GM23338 (cell line): ENCODE measurements around the gene LMF2. TPM values are rescaled to one million over a fixed set of nuclear protein-coding genes. Genes with fewer than 3 reads are reported as not detected.

ENCODE experiments used
- ATAC-seq: fragments of 200-7000 bp; cut with Tn5 transposase; 3 replicates; pipeline ENCODE4 v1.9.1; 2020
- DNase-seq: peaks from one replicate; pipeline ENCODE4 v3.0.0-alpha.2; 2015; ENCODE audit warnings: low spot score
- H2AFZ ChIP-seq: fragments of 200-600 bp; sonication (generic); 2 replicates; pipeline ENCODE4 v1.8.0; 2016; ENCODE audit warnings: antibody characterized with exemption, mild to moderate bottlenecking, moderate library complexity
- H3F3A ChIP-seq: fragments of 200-600 bp; sonication (generic); replicated peaks from 2 replicates; pipeline ENCODE4 v1.8.0; 2017; ENCODE audit warnings: antibody characterized with exemption, mixed run types, low read depth
- H3K27ac ChIP-seq: fragments of 200-600 bp; sonication (generic); 2 replicates; pipeline ENCODE4 v1.6.1; 2016; ENCODE audit warnings: low read depth
- H3K27me3 ChIP-seq: fragments of 200-600 bp; sonication (generic); 2 replicates; pipeline ENCODE4 v1.8.0; 2016; ENCODE audit warnings: mild to moderate bottlenecking, mixed run types, moderate library complexity; ENCODE audit not compliant: insufficient read depth
- H3K36me3 ChIP-seq: fragments of 200-600 bp; sonication (generic); 2 replicates; pipeline ENCODE4 v1.8.0; 2016; ENCODE audit warnings: mild to moderate bottlenecking; ENCODE audit not compliant: insufficient read depth
- H3K4me1 ChIP-seq: fragments of 200-600 bp; sonication (generic); 2 replicates; pipeline ENCODE4 v1.8.0; 2016; ENCODE audit warnings: mild to moderate bottlenecking, moderate library complexity; ENCODE audit not compliant: insufficient read depth
- H3K4me2 ChIP-seq: fragments of 200-600 bp; sonication (generic); 2 replicates; pipeline ENCODE4 v1.7.1; 2017; ENCODE audit warnings: mixed run types
- H3K4me3 ChIP-seq: fragments of 200-600 bp; sonication (generic); 2 replicates; pipeline ENCODE4 v1.6.1; 2016; ENCODE audit warnings: mixed run types
- H3K79me2 ChIP-seq: fragments of 200-600 bp; sonication (generic); replicated peaks from 2 replicates; pipeline ENCODE4 v1.8.0; 2017; ENCODE audit warnings: mild to moderate bottlenecking; ENCODE audit not compliant: insufficient read depth
- H3K9me2 ChIP-seq: fragments of 200-600 bp; sonication (generic); 2 replicates; pipeline ENCODE4 v1.8.0; 2017; ENCODE audit not compliant: insufficient read depth
- H4K20me1 ChIP-seq: fragments of 200-600 bp; sonication (generic); replicated peaks from 2 replicates; pipeline ENCODE4 v1.8.0; 2017; ENCODE audit warnings: mild to moderate bottlenecking; ENCODE audit not compliant: insufficient read depth
- H3K27ac Mint-ChIP-seq: 2 replicates; pipeline ENCODE4 v1.8.0; 2020; ENCODE audit warnings: inconsistent platforms, mild to moderate bottlenecking, moderate library complexity, mixed read lengths
- H3K27me3 Mint-ChIP-seq: 3 replicates; pipeline ENCODE4 v1.8.0; 2022; ENCODE audit warnings: low read depth, mild to moderate bottlenecking, moderate library complexity, mixed read lengths, inconsistent platforms; ENCODE audit not compliant: insufficient read depth, poor library complexity
- H3K36me3 Mint-ChIP-seq: 3 replicates; pipeline ENCODE4 v1.8.0; 2021; ENCODE audit warnings: low read depth, mild to moderate bottlenecking, inconsistent platforms, moderate library complexity, mixed read lengths
- H3K4me1 Mint-ChIP-seq: 3 replicates; pipeline ENCODE4 v1.8.0; 2020; ENCODE audit warnings: mild to moderate bottlenecking, inconsistent platforms, mixed read lengths
- H3K4me3 Mint-ChIP-seq: 3 replicates; pipeline ENCODE4 v1.8.0; 2021; ENCODE audit warnings: moderate library complexity, mild to moderate bottlenecking, inconsistent platforms, mixed read lengths
- H3K9me3 Mint-ChIP-seq: 3 replicates; pipeline ENCODE4 v1.8.0; 2020; ENCODE audit warnings: moderate library complexity, mild to moderate bottlenecking, inconsistent platforms, mixed read lengths
- CREB1 ChIP-seq: fragments of 250-450 bp; sonication (Bioruptor Pico); IDR thresholded peaks from 2 replicates; pipeline ENCODE4 v1.5.0; 2020; ENCODE audit warnings: low read depth, mild to moderate bottlenecking, moderate library complexity
- EZH2 ChIP-seq: fragments of 200-600 bp; sonication (generic); IDR thresholded peaks from one replicate; pipeline ENCODE4 v1.8.0; 2017; ENCODE audit warnings: antibody characterized with exemption, mild to moderate bottlenecking, low read depth; ENCODE audit not compliant: unreplicated experiment
- EZH2phosphoT487 ChIP-seq: fragments of 200-600 bp; sonication (generic); IDR thresholded peaks from one replicate; pipeline ENCODE4 v1.8.1; 2018; ENCODE audit warnings: antibody characterized with exemption; ENCODE audit not compliant: unreplicated experiment
- JUNB ChIP-seq: IDR thresholded peaks from one replicate; pipeline ENCODE4 v1.6.1; 2016; ENCODE audit warnings: antibody characterized with exemption; ENCODE audit not compliant: unreplicated experiment
- NANOG ChIP-seq: IDR thresholded peaks from 2 replicates; pipeline ENCODE4 v1.6.1; 2016; ENCODE audit warnings: antibody characterized with exemption, borderline replicate concordance
- POLR2AphosphoS5 ChIP-seq: IDR thresholded peaks from 2 replicates; pipeline ENCODE4 v1.6.1; 2016; ENCODE audit warnings: antibody characterized with exemption, low read depth
- ZNF114 ChIP-seq: fragments of 250-450 bp; sonication (Bioruptor Pico); IDR thresholded peaks from 2 replicates; pipeline ENCODE4 v1.5.0; 2020; ENCODE audit warnings: mild to moderate bottlenecking, moderate library complexity
- ZNF331 ChIP-seq: fragments of 250-450 bp; sonication (Bioruptor Pico); IDR thresholded peaks from 2 replicates; pipeline ENCODE4 v1.5.0; 2020; ENCODE audit warnings: low read depth, mild to moderate bottlenecking, moderate library complexity
- polyA plus RNA-seq: library from polyadenylated mRNA; unstranded; fragments of >200 nt; fragmentation: Nextera tagmentation; extraction: Ambion mirVana; gene quantifications from 2 replicates; pipeline ENCODE4 v1.2.1, GENCODE V29; 2016
- total RNA-seq: library from RNA; depleted of rRNA; stranded (reverse); fragments of >200 nt; shearing (Covaris generic); gene quantifications from 2 replicates; pipeline ENCODE4 v1.2.3, GENCODE V29; 2014
- TF ChIP-seq, protein P1 (sequence below): IDR thresholded peaks from one replicate; pipeline ENCODE4 v1.6.1; 2018; ENCODE audit warnings: antibody characterized with exemption; ENCODE audit not compliant: unreplicated experiment
- TF ChIP-seq, protein P2 (sequence below), 2 experiments: fragments of 200-600 bp in 1 of 2; sonication (generic) in 1 of 2; conservative IDR thresholded peaks; 2 replicates each; pipeline versions ENCODE4 v1.5.1 to v1.6.1; 2016 to 2017; ENCODE audit warnings: antibody characterized with exemption in 2 of 2, low read depth in 2 of 2, mild to moderate bottlenecking in 2 of 2, moderate library complexity in 1 of 2
- TF ChIP-seq, protein P3 (sequence below): IDR thresholded peaks from 2 replicates; pipeline ENCODE4 v1.6.1; 2016; ENCODE audit warnings: antibody characterized with exemption

LMF2 gene
- total and polyA plus RNA-seq, 2 experiments from 2014 or later = 15.6 to 36.3 TPM

DNA sequence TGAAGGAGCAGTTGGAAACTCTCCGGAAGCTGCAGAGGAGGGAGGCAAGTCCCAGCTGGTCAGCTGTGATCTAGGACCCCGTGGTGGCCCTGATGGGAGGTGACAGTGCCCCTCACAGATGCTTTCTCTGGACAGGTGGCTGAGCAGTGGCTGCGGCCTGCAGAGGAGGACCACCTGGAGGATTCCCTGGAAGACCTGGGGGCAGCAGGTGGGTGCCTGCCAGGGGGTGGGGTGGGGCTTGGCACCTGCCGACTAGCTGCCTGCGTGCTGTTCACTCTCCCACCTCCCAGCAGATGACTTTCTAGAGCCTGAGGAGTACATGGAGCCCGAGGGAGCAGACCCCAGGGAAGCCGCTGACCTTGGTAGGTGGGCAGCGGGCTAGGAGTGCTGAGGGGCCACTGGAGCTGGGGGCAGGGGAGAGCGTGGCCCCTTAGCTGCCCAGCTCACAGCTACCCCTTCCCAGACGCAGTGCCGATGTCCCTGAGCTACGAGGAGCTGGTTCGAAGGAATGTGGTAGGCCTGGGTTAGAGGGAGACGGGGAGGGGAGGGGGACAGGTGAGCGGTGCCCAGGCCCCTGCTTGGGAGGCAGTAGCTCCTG, 14.8 kb upstream of the LMF2 start (continued):
- TF ChIP-seq CREB1 (CRISPR knock-in tag) (no peak), JUNB (no peak)
- TF ChIP-seq, protein P1, sequence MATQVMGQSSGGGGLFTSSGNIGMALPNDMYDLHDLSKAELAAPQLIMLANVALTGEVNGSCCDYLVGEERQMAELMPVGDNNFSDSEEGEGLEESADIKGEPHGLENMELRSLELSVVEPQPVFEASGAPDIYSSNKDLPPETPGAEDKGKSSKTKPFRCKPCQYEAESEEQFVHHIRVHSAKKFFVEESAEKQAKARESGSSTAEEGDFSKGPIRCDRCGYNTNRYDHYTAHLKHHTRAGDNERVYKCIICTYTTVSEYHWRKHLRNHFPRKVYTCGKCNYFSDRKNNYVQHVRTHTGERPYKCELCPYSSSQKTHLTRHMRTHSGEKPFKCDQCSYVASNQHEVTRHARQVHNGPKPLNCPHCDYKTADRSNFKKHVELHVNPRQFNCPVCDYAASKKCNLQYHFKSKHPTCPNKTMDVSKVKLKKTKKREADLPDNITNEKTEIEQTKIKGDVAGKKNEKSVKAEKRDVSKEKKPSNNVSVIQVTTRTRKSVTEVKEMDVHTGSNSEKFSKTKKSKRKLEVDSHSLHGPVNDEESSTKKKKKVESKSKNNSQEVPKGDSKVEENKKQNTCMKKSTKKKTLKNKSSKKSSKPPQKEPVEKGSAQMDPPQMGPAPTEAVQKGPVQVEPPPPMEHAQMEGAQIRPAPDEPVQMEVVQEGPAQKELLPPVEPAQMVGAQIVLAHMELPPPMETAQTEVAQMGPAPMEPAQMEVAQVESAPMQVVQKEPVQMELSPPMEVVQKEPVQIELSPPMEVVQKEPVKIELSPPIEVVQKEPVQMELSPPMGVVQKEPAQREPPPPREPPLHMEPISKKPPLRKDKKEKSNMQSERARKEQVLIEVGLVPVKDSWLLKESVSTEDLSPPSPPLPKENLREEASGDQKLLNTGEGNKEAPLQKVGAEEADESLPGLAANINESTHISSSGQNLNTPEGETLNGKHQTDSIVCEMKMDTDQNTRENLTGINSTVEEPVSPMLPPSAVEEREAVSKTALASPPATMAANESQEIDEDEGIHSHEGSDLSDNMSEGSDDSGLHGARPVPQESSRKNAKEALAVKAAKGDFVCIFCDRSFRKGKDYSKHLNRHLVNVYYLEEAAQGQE = no peak

DNA sequence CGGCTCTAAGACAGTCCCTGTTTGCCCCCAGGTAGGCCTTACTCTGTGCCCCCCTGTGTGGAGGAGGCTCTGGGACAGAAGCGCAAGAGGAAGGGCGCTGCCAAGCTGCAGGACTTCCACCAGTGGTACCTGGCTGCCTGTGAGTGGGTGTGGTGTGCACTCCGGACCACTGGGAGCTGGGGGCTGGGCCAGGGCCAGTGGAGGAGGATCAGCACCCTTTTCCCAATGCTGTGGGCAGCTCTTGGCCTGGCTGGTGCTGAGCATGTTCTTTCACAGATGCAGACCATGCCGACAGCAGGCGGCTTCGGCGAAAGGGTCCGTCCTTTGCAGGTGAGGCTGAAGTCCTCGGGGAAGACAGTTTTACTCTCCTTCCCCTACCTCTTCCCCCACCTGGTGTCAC, 14.2 kb upstream of the LMF2 start:
- Histone ChIP-seq H3K36me3 (no peaks in the 10 kb centered on the region; the same call in 1 of the 2 replicates), H3K79me2 (0 out of 2 replicates have a peak, but pooled peaks cover 1% of the 10 kb centered on the region), H3K9me2 (no peaks in the 10 kb centered on the region), H3K4me1 (no peaks in the 10 kb centered on the region; the same call in 1 of the 2 replicates), H4K20me1 (no peaks in the 10 kb centered on the region; the same call in 1 of the 2 replicates), H3K27me3 (peaks cover 2% of the 10 kb centered on the region; the same call in 1 of the 2 replicates), H2AFZ (no peak overlapping the region), H3F3A (peaks cover 4% of the 10 kb centered on the region), H3K4me2 (no peak overlapping the region), H3K4me3 (no peak overlapping the region), H3K27ac (no peak overlapping the region)
- H3K4me1 Mint-ChIP-seq = peaks cover 5% of the 10 kb centered on the region
- peaks cover 10% of the 10 kb centered on the region for H3K27me3 Mint-ChIP-seq
- peaks cover 4% of the 10 kb centered on the region; the same call in 1 of the 3 replicates for H3K9me3 Mint-ChIP-seq
- no peak for ATAC-seq
- H3K27ac Mint-ChIP-seq = no peak overlapping the region
- DNase-seq = no peak
- peaks cover 22% of the 10 kb centered on the region for H3K36me3 Mint-ChIP-seq
- TF ChIP-seq ZNF331 (CRISPR knock-in tag) (no peak), EZH2phosphoT487 (no peak), NANOG (no peak)
- no peak overlapping the region for H3K4me3 Mint-ChIP-seq

DNA sequence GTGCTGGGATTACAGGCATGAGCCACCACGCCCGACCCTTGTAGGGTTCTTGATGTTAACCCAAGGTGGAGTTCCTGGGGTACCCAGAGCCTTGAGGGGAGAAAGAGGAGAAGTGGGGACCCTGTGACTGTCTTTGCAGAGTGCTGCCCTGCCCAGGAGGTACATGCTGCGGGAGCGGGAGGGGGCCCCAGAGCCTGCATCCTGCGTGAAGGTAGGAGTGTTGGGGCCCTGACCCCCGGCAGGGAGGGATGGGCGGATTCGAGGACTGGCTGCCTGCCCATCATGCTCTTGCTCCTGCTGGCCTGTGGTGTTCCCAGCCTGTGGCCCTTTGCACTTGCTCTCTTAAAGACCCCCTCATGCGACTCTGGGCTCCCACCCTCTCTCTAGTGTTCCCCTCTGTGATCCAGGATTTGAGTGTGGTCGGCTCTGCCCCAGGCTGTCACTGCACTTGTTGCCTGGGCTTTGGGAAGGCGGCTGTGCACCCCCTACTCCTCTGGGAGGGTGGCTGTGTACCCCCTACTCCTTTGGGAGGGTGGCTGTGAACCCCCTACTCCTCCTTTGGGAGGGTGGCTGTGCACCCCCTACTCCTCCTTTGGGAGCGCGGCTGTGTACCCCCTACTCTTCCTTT, 13.4 kb upstream of the LMF2 start:
- Histone ChIP-seq H3K9me2 (no peaks in the 10 kb centered on the region), H3K4me3 (no peak overlapping the region), H3K36me3 (no peaks in the 10 kb centered on the region; the same call in 1 of the 2 replicates), H3K4me1 (no peaks in the 10 kb centered on the region; the same call in 1 of the 2 replicates), H3K4me2 (no peak overlapping the region), H3K27me3 (no peaks in the 10 kb centered on the region), H3K79me2 (0 out of 2 replicates have a peak, but pooled peaks cover 4% of the 10 kb centered on the region), H3K27ac (no peak overlapping the region), H4K20me1 (no peaks in the 10 kb centered on the region; the same call in 1 of the 2 replicates), H2AFZ (no peak overlapping the region), H3F3A (0 out of 2 replicates have a peak, but pooled peaks cover 4% of the 10 kb centered on the region)
- Mint-ChIP-seq H3K4me1 (peaks cover 5% of the 10 kb centered on the region), H3K4me3 (no peak overlapping the region), H3K27me3 (peaks cover 9% of the 10 kb centered on the region), H3K9me3 (peaks cover 4% of the 10 kb centered on the region; the same call in 1 of the 3 replicates), H3K36me3 (peaks cover 22% of the 10 kb centered on the region), H3K27ac (no peak overlapping the region)
- ATAC-seq = no peak
- DNase-seq = no peak
- TF ChIP-seq POLR2AphosphoS5 (no peak), EZH2 (no peak), CREB1 (CRISPR knock-in tag) (no peak), ZNF114 (CRISPR knock-in tag) (no peak), EZH2phosphoT487 (no peak), NANOG (no peak), ZNF331 (CRISPR knock-in tag) (no peak)
- TF ChIP-seq, protein P2, sequence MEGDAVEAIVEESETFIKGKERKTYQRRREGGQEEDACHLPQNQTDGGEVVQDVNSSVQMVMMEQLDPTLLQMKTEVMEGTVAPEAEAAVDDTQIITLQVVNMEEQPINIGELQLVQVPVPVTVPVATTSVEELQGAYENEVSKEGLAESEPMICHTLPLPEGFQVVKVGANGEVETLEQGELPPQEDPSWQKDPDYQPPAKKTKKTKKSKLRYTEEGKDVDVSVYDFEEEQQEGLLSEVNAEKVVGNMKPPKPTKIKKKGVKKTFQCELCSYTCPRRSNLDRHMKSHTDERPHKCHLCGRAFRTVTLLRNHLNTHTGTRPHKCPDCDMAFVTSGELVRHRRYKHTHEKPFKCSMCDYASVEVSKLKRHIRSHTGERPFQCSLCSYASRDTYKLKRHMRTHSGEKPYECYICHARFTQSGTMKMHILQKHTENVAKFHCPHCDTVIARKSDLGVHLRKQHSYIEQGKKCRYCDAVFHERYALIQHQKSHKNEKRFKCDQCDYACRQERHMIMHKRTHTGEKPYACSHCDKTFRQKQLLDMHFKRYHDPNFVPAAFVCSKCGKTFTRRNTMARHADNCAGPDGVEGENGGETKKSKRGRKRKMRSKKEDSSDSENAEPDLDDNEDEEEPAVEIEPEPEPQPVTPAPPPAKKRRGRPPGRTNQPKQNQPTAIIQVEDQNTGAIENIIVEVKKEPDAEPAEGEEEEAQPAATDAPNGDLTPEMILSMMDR (conservative IDR thresholded peaks at IDR 0.05; ENCODE audit: low read depth in 2 of 2) = no peak
- TF ChIP-seq, protein P1 = no peak
- TF ChIP-seq, protein P3, sequence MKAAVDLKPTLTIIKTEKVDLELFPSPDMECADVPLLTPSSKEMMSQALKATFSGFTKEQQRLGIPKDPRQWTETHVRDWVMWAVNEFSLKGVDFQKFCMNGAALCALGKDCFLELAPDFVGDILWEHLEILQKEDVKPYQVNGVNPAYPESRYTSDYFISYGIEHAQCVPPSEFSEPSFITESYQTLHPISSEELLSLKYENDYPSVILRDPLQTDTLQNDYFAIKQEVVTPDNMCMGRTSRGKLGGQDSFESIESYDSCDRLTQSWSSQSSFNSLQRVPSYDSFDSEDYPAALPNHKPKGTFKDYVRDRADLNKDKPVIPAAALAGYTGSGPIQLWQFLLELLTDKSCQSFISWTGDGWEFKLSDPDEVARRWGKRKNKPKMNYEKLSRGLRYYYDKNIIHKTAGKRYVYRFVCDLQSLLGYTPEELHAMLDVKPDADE = no peak
